Motor neuron (in vitro differentiated cells): ENCODE results near the gene IQSEC3. TPM values are rescaled to one million over a fixed set of nuclear protein-coding genes. Genes with fewer than 3 reads are reported as not detected.

ENCODE experiments used
- ATAC-seq, 8 experiments: fragments of 200-7000 bp; cut with Tn5 transposase; replicated peaks in 6 of 8; 2 replicates each; pipeline ENCODE4 v1.8.0; 2021; ENCODE audit warnings: mild to moderate bottlenecking in 8 of 8, moderate library complexity in 8 of 8
- H3K27ac ChIP-seq, 2 donors: fragments of 250-450 bp; sonication (Bioruptor Pico); 2 replicates each; pipeline ENCODE4 v1.9.0; 2021; ENCODE audit warnings: antibody characterized with exemption in 2 of 2, mild to moderate bottlenecking in 2 of 2, moderate library complexity in 1 of 2
- H3K4me1 ChIP-seq, 2 donors: fragments of 250-450 bp; sonication (Bioruptor Pico); replicated peaks in 1 of 2; 2 replicates each; pipeline ENCODE4 v1.6.1; 2021; ENCODE audit warnings: antibody characterized with exemption in 2 of 2, mild to moderate bottlenecking in 2 of 2, moderate library complexity in 1 of 2
- H3K4me3 ChIP-seq, 5 donors: fragments of 250-450 bp; sonication (Bioruptor Pico); 2 replicates each; pipeline ENCODE4 v1.9.0; 2021; ENCODE audit warnings: antibody characterized with exemption in 5 of 5, mild to moderate bottlenecking in 5 of 5, moderate library complexity in 4 of 5
- WGBS, 10 experiments: fragments of 450-650 bp; shearing (Covaris generic); methylation state at CpG; one replicate each; pipeline ENCODE4 v1.0.0; 2022; 5-methylcytosine and 5-hydroxymethylcytosine counted together
- in situ Hi-C, 9 experiments: fragments of 400-800 bp; cut with MboI; loops; one replicate each; pipeline ENCODE4 v1.15.0; 2021; ENCODE audit warnings: low sequenced_read_pairs in 9 of 9, low pct_unique_long_range_greater_than_20kb in 2 of 9; ENCODE audit not compliant: unreplicated experiment in 9 of 9
- total RNA-seq, 8 experiments: library from RNA; unstranded; fragments of 300-600 nt; gene quantifications; 2 replicates each; pipeline versions ENCODE4 v1.2.3 to v1.2.4, GENCODE V29; 2022

IQSEC3 gene
- total RNA-seq, 8 experiments from 2014 or later: 0.09 to 5.6 (median 1.8) TPM

- WGBS, 10 experiments: 0 to 100% (median 60%) methylated on average over 1 to 3 of the region's 11 CpGs; no CpG with 5 or more reads in 7 of the 10 experiments
- ATAC-seq: no peak
- H3K4me3 ChIP-seq: peak overlapping the region in 3 of 5 donors; percentile 27 to 38 (median 32)
- in situ Hi-C loops: no loop called here
- no peak overlapping the region for H3K27ac ChIP-seq
- H3K4me1 ChIP-seq: peaks cover 9 to 12% of the 10 kb centered on the region in 2 donors
Observed at GRCh38 chr12:204261-204678, 137.7 kb downstream of the IQSEC3 start.

GRCh38 chr12:205026-205425 is 138.5 kb downstream of the IQSEC3 start:
- Histone ChIP-seq H3K4me1 (peaks cover 4 to 5% of the 10 kb centered on the region in 2 donors), H3K4me3 (no peak overlapping the region), H3K27ac (no peak overlapping the region)
- no peak for ATAC-seq
- WGBS, 10 experiments: 60 to 100% (median 83%) methylated on average over 1 to 4 of the region's 4 CpGs; no CpG with 5 or more reads in 2 of the 10 experiments
- in situ Hi-C loops: no loop called here

- Histone ChIP-seq H3K4me1 (peaks cover 4 to 5% of the 10 kb centered on the region in 2 donors), H3K4me3 (no peak overlapping the region), H3K27ac (no peak overlapping the region)
- in situ Hi-C loops: no loop called here
- 50 to 100% (median 88%) methylated on average over 1 to 14 of the region's 21 CpGs; no CpG with 5 or more reads in 2 of the 10 experiments for WGBS, 10 experiments
- ATAC-seq: no peak
Observed at GRCh38 chr12:206746-207440, 140.3 kb downstream of the IQSEC3 start.

- in situ Hi-C loops: no loop called here
- no peak for ATAC-seq
- WGBS, 10 experiments: 56 to 94% (median 75%) methylated on average over 3 to 9 of the region's 10 CpGs; no CpG with 5 or more reads in 5 of the 10 experiments
Observed at GRCh38 chr12:207804-208203, 141.2 kb downstream of the IQSEC3 start.

GRCh38 chr12:208813-209212 is 142.2 kb downstream of the IQSEC3 start:
- in situ Hi-C loops: no loop called here
- Histone ChIP-seq H3K27ac (no peak overlapping the region), H3K4me3 (no peak overlapping the region), H3K4me1 (peaks cover 4 to 5% of the 10 kb centered on the region in 2 donors)
- ATAC-seq: no peak
- 17 to 81% (median 60%) methylated on average over 1 to 3 of the region's 4 CpGs; no CpG with 5 or more reads in 3 of the 10 experiments for WGBS, 10 experiments

More at GRCh38 chr12:207804-208203, 141.2 kb downstream of the IQSEC3 start:
- Histone ChIP-seq H3K4me1 (peaks cover 4 to 5% of the 10 kb centered on the region in 2 donors), H3K4me3 (no peak overlapping the region), H3K27ac (no peak overlapping the region)

- 58 to 93% (median 80%) methylated on average over 1 to 14 of the region's 15 CpGs; no CpG with 5 or more reads in 1 of the 10 experiments for WGBS, 10 experiments
- no peak for ATAC-seq
- in situ Hi-C loops: no loop called here
- Histone ChIP-seq H3K4me1 (peaks cover under 1 to 2% of the 10 kb centered on the region in 2 donors), H3K27ac (no peak overlapping the region), H3K4me3 (no peak overlapping the region)
Observed at GRCh38 chr12:209246-209645, 142.7 kb downstream of the IQSEC3 start.

- Histone ChIP-seq H3K27ac (no peak overlapping the region), H3K4me3 (no peak overlapping the region), H3K4me1 (no peaks in the 10 kb centered on the region)
- 61 to 90% (median 80%) methylated on average over 2 to 8 of the region's 12 CpGs; no CpG with 5 or more reads in 3 of the 10 experiments for WGBS, 10 experiments
- no peak for ATAC-seq
- in situ Hi-C loops: no loop called here
Observed at GRCh38 chr12:209851-210250, 143.3 kb downstream of the IQSEC3 start.

GRCh38 chr12:210277-211141 is 143.9 kb downstream of the IQSEC3 start:
- Histone ChIP-seq H3K27ac (no peak overlapping the region), H3K4me1 (no peaks in the 10 kb centered on the region), H3K4me3 (no peak overlapping the region)
- no peak for ATAC-seq
- in situ Hi-C loops: no loop called here
- 15 to 84% (median 72%) methylated on average over 5 to 8 of the region's 16 CpGs; no CpG with 5 or more reads in 5 of the 10 experiments for WGBS, 10 experiments

- in situ Hi-C loops: no loop called here
- no peak overlapping the region for H3K4me3 ChIP-seq
- peak in 1 of 8 experiments; percentile 24 for ATAC-seq
- H3K4me1 ChIP-seq: no peaks in the 10 kb centered on the region
- no peak overlapping the region for H3K27ac ChIP-seq
- WGBS, 10 experiments: 67 to 92% methylated on average over 1 of the region's 3 CpGs; no CpG with 5 or more reads in 8 of the 10 experiments
Observed at GRCh38 chr12:211142-211465, 144.5 kb downstream of the IQSEC3 start.

- no peaks in the 10 kb centered on the region for H3K4me1 ChIP-seq
- H3K27ac ChIP-seq: no peak overlapping the region
- H3K4me3 ChIP-seq: no peak overlapping the region
- 49 to 96% (median 84%) methylated on average over 1 to 9 of the region's 16 CpGs; no CpG with 5 or more reads in 1 of the 10 experiments for WGBS, 10 experiments
- no peak for ATAC-seq
- in situ Hi-C loops: no loop called here
Observed at GRCh38 chr12:211639-212414, 145.3 kb downstream of the IQSEC3 start.

GRCh38 chr12:212415-212714 is 145.8 kb downstream of the IQSEC3 start:
- WGBS, 10 experiments: 48 to 86% (median 79%) methylated on average over 5 to 8 of the region's 8 CpGs; no CpG with 5 or more reads in 1 of the 10 experiments
- no peak for ATAC-seq
- Histone ChIP-seq H3K27ac (no peak overlapping the region), H3K4me3 (no peak overlapping the region), H3K4me1 (no peaks in the 10 kb centered on the region)
- in situ Hi-C loops: no loop called here

- peak in 6 of 8 experiments; percentile 15 to 38 (median 21) for ATAC-seq
- Histone ChIP-seq H3K27ac (no peak overlapping the region), H3K4me1 (no peaks in the 10 kb centered on the region), H3K4me3 (no peak overlapping the region)
- in situ Hi-C loops: no loop called here
- WGBS, 10 experiments: 44 to 94% (median 53%) methylated on average over 1 to 7 of the region's 22 CpGs; no CpG with 5 or more reads in 5 of the 10 experiments
Observed at GRCh38 chr12:212715-213526, 146.4 kb downstream of the IQSEC3 start.
